Measurements from ENCODE around the gene TKFC.

- TF ChIP-seq POLR2AphosphoS5 (IDR thresholded peaks at IDR 0.05; ENCODE audit: low read depth, low read length): no peak
- no peak for TF ChIP-seq CTCF (IDR thresholded peaks at IDR 0.05)
Observed at GRCh38 chr11:61303725-61304124, 29.3 kb upstream of the TKFC start.
